ENCODE results near the gene ARID1A.
A peak's percentile ranks its signal among the peaks of the same experiment; 100 is the strongest.
"Not testable (repeated sequence)": the region's sequence is repeated elsewhere in the genome, so short reads cannot be mapped to it uniquely, and the experiment has no call there.

ARID1A gene

GRCh38 chr1:26789612-26789865 is 93.7 kb downstream of the ARID1A start:
- no peak for DNase-seq

DNA sequence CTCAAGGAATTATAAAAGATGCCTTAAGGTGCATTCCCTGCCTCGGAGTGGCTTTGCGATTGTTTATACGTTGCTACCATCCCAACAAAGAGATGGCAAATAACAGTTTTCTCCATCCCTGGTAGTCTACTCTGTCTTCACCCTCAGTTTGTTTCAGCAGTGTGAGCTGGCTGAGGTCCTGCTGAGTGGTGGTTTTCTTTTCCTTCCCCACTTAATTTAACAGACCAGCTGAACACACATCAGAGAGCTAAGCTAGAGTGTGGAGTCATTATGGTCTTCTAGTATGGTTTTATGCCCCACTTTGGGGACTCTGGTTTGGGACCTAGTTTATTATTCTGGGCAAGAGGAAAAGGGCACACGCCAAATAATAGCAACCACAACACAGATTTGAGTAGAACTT is 94.1 kb downstream of the ARID1A start:
- no peak for DNase-seq

DNA sequence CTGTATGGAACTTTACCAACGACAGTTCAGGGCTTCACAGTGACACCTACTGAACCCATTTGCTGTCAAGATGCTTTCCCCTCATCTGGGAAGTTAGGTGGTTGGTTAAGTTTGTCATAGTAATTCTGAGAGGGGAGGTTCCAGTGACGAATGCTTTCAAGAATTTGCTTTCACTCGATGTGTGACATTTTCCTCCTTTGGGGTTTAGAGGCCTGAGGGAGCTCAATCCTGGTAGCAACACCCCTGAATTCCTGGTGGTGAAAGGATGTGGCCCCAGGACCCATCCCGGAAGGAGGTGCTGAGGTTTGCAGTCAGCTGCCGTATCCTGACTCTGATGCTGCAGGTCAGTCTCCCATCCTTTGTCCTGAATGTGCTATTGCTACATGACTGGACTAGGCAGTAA is 94.7 kb downstream of the ARID1A start:
- DNase-seq = no peak

DNA sequence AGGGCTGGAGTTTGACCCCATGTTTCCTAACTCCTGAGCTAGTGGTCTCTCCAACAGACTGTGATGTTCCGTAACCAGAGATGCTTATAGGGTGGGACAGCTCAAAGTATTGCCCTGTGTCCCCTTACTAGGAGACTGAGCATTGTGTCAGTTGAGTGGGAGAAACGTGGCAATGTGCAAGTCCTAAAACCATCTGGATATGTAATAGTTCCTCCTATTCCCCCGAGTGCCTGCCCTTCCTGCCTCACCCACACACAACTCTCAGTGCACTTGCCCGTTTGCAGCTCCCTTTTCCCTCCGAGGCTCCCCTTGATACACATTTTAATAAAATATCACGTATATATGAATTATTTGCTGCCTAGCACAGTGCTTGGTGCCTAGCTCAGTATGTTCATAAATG is 95.3 kb downstream of the ARID1A start:
- DNase-seq = no peak

GRCh38 chr1:26791626-26792025 is 95.8 kb downstream of the ARID1A start:
- DNase-seq = no peak

DNA sequence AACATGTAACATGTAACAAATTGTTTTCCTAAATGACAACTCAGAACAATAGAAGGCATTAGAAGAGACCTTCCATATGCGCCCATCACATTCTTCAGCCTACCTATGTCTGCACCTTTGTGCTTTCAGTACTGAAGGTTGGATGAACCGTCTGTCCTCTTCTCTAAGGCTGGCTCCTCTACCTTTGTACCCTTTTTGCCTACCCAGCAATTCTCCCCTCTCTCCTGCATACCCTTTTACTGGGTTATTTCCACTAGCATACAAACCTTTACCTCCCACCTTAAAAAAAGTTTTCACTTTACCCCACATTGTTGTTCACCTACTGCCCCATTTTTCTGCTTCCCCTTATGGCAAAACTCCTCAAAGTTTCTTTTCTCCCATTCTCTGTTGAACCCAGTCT is 97.1 kb downstream of the ARID1A start:
- no peak for DNase-seq

GRCh38 chr1:26794391-26794790 is 98.6 kb downstream of the ARID1A start:
- no peak for DNase-seq

DNA sequence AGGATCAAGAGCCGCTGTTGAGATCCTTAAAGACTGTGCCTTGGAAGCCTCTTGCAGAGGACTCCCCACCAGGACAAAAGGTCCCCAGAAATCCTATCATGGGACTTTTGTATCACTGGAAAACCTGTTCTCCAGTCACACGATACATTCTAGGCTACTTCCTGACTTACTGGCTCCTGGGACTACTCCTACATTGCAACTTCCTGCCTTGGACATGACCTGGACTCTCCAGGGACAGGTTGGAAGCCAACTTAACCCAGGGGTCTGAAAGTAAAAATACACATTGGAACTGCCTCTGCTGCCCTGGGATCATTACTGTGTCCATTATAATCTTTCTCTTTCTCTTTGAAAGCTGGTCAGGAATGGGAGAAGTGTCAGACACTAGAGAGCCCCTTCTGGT is 101.8 kb downstream of the ARID1A start:
- no peak for DNase-seq

DNA sequence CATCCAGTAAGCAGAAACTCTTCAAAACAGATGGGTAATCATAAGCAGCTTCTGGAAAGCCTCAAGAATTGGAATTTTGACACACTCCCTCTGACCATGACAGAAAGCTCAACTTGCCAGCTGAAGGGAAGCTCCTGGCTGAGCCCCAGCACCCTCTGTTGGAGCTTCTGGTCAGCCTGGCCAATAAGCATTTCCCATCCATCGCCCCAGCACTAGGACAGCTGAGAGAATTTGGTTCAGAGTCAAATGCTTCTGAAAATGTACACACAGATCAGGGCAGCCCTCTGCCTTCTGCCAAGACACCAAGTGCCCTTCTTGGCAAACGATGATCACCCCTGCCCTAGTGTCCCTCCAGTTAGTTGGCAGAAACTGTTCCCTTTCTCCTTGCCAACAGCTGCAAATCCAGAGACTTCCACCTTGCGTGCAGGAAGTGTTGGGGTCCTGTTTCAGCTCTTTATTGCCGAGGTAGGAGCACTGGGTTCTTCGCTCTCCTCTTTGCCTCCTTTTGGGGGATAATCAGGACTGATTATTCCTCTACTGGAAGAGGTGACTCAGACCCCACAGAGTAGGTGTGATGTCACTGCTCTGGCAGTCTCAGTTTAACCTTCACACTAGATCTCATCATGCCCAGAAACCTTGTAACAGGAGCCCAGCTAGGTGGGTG is 103.8 kb downstream of the ARID1A start:
- peak in 1 of 2 experiments; percentile 21 for DNase-seq

DNA sequence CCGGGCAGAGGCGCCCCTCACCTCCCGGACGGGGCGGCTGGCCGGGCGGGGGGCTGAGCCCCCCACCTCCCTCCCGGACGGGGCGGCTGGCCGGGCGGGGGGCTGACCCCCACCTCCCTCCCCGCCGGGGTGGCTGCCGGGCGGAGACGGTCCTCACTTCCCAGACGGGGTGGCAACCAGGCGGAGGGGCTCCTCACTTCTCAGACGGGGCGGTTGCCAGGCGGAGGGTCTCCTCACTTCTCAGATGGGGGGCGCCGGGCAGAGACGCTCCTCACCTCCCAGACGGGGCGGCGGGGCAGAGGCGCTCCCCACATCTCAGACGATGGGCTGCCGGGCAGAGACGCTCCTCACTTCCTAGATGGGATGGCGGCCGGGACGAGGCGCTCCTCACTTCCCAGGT is 108.1 kb downstream of the ARID1A start:
- DNase-seq = not testable (repeated sequence)

DNA sequence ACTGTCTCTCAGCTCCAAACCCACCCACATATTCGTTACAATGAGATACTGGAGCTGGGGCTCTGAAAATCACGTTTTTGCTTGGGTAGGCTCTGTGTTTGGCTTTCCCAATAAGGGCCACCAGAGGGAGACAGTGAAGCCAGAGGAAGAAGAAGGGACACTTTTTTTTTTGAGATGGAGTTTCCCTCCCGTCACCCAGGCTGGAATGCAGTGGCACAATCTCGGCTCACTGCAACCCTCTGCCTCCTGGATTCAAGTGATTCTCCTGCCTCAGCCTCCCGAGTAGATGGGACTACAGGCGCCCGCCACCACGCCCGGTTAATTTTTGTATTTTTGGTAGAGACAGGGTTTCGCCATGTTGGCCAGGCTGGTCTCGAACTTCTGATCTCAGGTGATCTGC is 114.3 kb downstream of the ARID1A start:
- DNase-seq = peak; percentile 76 to 77

- DNase-seq = no peak
Measured at GRCh38 chr1:26811057-26811456, 115.2 kb downstream of the ARID1A start.

DNA sequence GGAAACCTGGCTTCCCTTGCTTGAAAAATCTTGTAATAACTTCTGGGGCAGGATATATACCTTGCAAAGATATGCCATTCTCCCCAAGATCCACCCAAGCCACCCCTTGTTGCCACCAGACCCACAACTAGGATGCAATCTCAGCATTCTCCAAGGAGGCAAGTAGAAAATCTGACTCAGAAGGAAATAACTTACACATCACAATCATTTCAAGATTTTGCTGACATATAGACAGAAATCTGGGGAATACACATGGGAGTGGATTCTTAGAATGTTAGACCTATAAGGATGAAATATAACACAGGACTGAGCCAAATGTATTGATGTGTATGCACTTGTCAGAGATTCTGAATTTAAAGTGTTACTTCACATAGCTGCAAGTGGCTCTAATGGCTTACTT is 115.9 kb downstream of the ARID1A start:
- no peak for DNase-seq

DNA sequence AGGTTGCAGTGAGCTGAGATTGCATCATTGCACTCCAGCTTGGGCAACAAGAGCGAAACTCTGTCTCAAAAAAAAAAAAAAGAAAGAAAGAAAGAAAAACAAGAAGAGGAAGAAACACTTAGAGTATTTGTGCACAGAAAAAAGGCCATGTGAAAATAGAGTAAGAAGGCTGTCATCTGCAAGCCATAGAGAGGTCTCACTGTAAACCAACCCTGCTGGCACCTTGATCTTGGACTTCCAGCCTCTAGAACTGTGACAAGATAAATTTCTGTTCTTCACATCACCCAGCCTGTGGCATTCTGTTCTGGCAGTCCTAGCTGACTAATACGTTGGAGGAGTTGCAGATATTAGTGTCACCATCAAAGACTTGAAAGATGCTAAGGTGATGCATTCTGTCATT is 118.6 kb downstream of the ARID1A start:
- DNase-seq = no peak

DNA sequence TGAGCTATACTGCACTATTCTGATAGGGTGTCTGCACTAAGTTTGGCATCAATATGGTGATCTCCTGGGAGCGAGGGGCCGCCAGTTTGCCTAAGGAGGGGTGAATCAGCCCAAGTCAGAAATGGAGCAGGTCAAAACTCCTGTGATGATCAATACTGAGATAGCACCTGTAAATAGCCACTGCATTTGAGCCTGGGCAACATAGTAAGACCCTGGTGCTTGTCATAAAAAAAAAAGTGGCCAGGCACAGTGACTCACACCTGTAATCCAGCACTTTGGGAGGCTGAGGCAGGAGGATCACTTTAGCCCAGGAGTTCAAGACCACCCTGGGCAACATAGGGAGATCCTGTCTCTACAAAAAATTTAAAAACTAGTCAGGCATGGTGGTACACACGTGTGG is 119.1 kb downstream of the ARID1A start:
- DNase-seq = no peak

DNA sequence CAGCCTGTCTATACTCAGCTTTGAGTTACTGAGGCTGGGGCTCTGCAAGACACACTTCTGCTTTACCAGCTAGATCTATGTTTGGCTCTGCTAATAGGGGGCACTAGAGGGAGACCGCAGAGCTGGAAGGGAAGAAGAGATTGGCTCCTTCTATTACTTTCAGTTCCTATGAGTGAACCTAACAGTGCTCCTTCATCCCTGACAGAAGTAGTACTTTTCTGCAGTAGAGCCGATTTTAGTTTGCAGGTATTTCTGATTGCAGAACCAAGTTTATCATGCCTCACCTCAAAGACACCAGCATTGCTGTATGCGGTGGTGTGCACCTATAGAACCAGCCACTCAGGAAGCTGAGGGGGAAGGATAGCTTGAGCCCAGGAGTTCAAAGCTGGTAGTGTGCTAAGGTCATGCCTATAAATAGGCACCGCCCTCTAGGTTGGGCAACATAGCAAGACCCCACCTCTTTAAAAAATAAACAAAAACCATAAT is 125.0 kb downstream of the ARID1A start:
- peak; percentile 16 to 24 for DNase-seq

GRCh38 chr1:26822737-26823395 is 127.1 kb downstream of the ARID1A start:
- no peak for DNase-seq

DNA sequence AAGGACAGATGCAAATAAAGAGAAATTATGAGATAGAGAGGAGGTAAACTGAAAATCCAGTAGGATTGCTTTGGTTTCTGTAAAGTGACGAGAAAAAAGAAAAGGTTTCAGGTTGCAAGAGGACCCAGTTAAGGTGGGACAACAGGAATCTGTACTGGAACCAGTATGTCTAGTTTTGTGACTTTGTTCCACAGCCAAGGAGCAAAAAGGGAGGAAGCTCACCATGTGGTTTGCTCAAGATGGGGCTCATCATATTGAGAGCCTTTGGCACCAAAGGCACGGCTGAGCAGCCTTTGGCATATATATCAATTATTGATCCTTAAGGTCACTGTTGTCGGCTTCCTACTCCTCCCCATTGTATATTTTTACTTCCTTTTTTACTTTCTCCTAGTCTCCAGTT is 128.9 kb downstream of the ARID1A start:
- no peak for DNase-seq

- peak; percentile 53 to 56 for DNase-seq
Measured at GRCh38 chr1:26826261-26827105, 130.7 kb downstream of the ARID1A start, which contains the start of gene ZDHHC18. Gene ZDHHC18, plus strand, starts transcription at chr1:26826688. Its CDS starts 117 bp downstream, at chr1:26826805.

DNA sequence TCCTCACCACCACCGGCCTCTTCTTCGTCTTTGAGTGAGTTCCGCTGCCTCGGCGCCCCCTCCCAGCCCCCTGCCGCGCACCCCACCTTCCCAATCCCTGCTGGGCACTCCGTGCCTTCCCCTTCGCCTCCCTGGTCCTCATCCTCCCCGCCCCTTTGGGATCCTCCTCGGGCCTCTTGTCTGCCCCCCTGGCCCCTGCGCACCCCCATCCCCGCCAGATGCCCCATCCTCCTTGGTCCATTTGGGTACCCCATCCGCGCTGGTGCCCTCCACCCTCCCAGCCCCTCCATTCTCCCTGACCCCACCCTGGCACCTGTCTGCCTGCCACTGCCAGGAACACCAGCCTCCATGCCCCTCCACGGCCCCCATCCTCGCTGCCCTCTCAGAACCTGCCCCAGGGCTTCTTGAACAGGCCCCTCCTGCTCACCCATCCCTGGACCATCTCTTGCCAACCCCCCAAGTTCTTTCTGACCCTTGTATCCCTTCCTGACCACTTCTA is 131.3 kb downstream of the ARID1A start:
- DNase-seq = no peak

GRCh38 chr1:26827663-26828062 is 131.8 kb downstream of the ARID1A start:
- no peak for DNase-seq

- DNase-seq = peak in 1 of 2 experiments; percentile 26
Measured at GRCh38 chr1:26828411-26828991, 132.7 kb downstream of the ARID1A start.

GRCh38 chr1:26829184-26829911 is 133.5 kb downstream of the ARID1A start:
- DNase-seq = no peak

All from activated CD4-positive, alpha-beta T cell treated with anti-CD3 and anti-CD28 coated beads, Interleukin-2, amount 50 U/mL, for 4 hours (primary cell).